ENCODE data around the gene LDLRAD3. TPM values are rescaled to one million over a fixed set of nuclear protein-coding genes. Genes with fewer than 3 reads are reported as not detected.
A peak's percentile ranks its signal among the peaks of the same experiment; 100 is the strongest.

Gene LDLRAD3
- total RNA-seq, 1 experiment from 2014 or later: 28.1 TPM

GRCh38 chr11:36054628-36055027 is 110.8 kb downstream of the LDLRAD3 start:
- Histone ChIP-seq H3K9me3 (ENCODE audit: control insufficient read depth, insufficient read depth, low read depth, low read length) (no peaks in the 10 kb centered on the region), H3K27ac (ENCODE audit: low read length) (no peak overlapping the region), H3K27me3 (ENCODE audit: control insufficient read depth, insufficient read depth, low read length) (no peaks in the 10 kb centered on the region), H3K36me3 (ENCODE audit: control insufficient read depth, insufficient read depth, low read length) (no peaks in the 10 kb centered on the region), H3K4me3 (ENCODE audit: low read depth in 2 of 2, low read length in 2 of 2) (no peak overlapping the region), H3K4me1 (ENCODE audit: control insufficient read depth, insufficient read depth, low read length) (peaks cover 6% of the 10 kb centered on the region; the same call in 1 of the 2 replicates)
- no TSS peak for BruUV-seq (replicated peaks)
- intact Hi-C loops (cut with micrococcal nuclease; ENCODE audit: unreplicated experiment) (no loop called here), in situ Hi-C loops (cut with HindIII; ENCODE audit: low pct_unique_long_range_greater_than_20kb, low sequenced_read_pairs) (no loop called here)
- ATAC-seq: no peak
- ChIA-PET CTCF (interaction anchor here (0.6 to 1.4 kb wide), 2 partner anchors 99 to 232 kb away, joined by 4 to 5 read pairs; no protein-coding TSS in a partner anchor), POLR2A (no interaction called here)
- no peak for DNase-seq (ENCODE audit: low read depth, low spot score)
- no peak for TF ChIP-seq SIN3A (IDR thresholded peaks at IDR 0.05; ENCODE audit: borderline replicate concordance, insufficient read depth, low read depth, low read length)
- no peak for TF ChIP-seq CTCF (IDR thresholded peaks at IDR 0.05)
- TF ChIP-seq REST (IDR thresholded peaks at IDR 0.05; ENCODE audit: insufficient read depth in 1 of 2, low read depth in 2 of 2, low read length in 1 of 2): no peak
- TF ChIP-seq POLR2AphosphoS5 (IDR thresholded peaks at IDR 0.05; ENCODE audit: low read depth, low read length): no peak
- no peak for TF ChIP-seq TCF7L2 (IDR thresholded peaks at IDR 0.05; ENCODE audit: low read depth, low read length)

- ATAC-seq: peak; percentile 74
- H3K27ac ChIP-seq (ENCODE audit: low read length): no peak overlapping the region
- in situ Hi-C loops (cut with HindIII; ENCODE audit: low pct_unique_long_range_greater_than_20kb, low sequenced_read_pairs) (no loop called here), intact Hi-C loops (cut with micrococcal nuclease; ENCODE audit: unreplicated experiment) (no loop called here)
- TF ChIP-seq CTCF (IDR thresholded peaks at IDR 0.05) (peak; percentile 77), REST (IDR thresholded peaks at IDR 0.05; ENCODE audit: insufficient read depth in 1 of 2, low read depth in 2 of 2, low read length in 1 of 2) (no peak), SIN3A (IDR thresholded peaks at IDR 0.05; ENCODE audit: borderline replicate concordance, insufficient read depth, low read depth, low read length) (no peak)
- H3K9me3 ChIP-seq (ENCODE audit: control insufficient read depth, insufficient read depth, low read depth, low read length): no peaks in the 10 kb centered on the region
- ChIA-PET CTCF (interaction anchor here (1.1 kb wide), 1 partner anchor 234 kb away, joined by 8 read pairs; no protein-coding TSS in a partner anchor), POLR2A (interaction anchor here (0.7 kb wide), 1 partner anchor 254 kb away, joined by 3 read pairs; no protein-coding TSS in a partner anchor)
- no peak overlapping the region for H3K4me3 ChIP-seq (ENCODE audit: low read depth in 2 of 2, low read length in 2 of 2)
- H3K27me3 ChIP-seq (ENCODE audit: control insufficient read depth, insufficient read depth, low read length): no peaks in the 10 kb centered on the region
- H3K36me3 ChIP-seq (ENCODE audit: control insufficient read depth, insufficient read depth, low read length): no peaks in the 10 kb centered on the region
- DNase-seq (ENCODE audit: low read depth, low spot score): no peak
- H3K4me1 ChIP-seq (ENCODE audit: control insufficient read depth, insufficient read depth, low read length): peaks cover 6% of the 10 kb centered on the region; the same call in 1 of the 2 replicates
- BruUV-seq (replicated peaks): no TSS peak
Observed at GRCh38 chr11:36056160-36056751, 112.4 kb downstream of the LDLRAD3 start.

Measured in Panc1 (cell line).